HEK293 (cell line): ENCODE measurements around the gene B4GALT2.

ENCODE experiments used
- HOXA7 ChIP-seq: sonication (generic); formaldehyde crosslinking; IDR thresholded peaks from 2 replicates; pipeline ENCODE4 v1.8.1; 2022; ENCODE audit warnings: missing genetic modification reagents, borderline replicate concordance
- RBAK ChIP-seq: fragments of 450-650 bp; formaldehyde crosslinking; IDR thresholded peaks from 2 replicates; pipeline ENCODE4 v1.5.1; 2016; ENCODE audit warnings: missing biosample characterization, missing genetic modification characterization
- ZFP41 ChIP-seq: fragments of 450-650 bp; formaldehyde crosslinking; IDR thresholded peaks from 2 replicates; pipeline ENCODE4 v1.5.1; 2016; ENCODE audit warnings: missing biosample characterization, missing genetic modification characterization, borderline replicate concordance
- ZNF133 ChIP-seq: fragments of 450-650 bp; formaldehyde crosslinking; IDR thresholded peaks from 2 replicates; pipeline ENCODE4 v1.5.1; 2016; ENCODE audit warnings: missing biosample characterization, missing genetic modification characterization
- ZNF146 ChIP-seq: fragments of 450-650 bp; formaldehyde crosslinking; IDR thresholded peaks from 2 replicates; pipeline ENCODE4 v1.5.1; 2016; ENCODE audit warnings: missing biosample characterization, missing genetic modification characterization
- ZNF23 ChIP-seq: fragments of 450-650 bp; formaldehyde crosslinking; IDR thresholded peaks from 2 replicates; pipeline ENCODE4 v1.5.1; 2016; ENCODE audit warnings: missing biosample characterization, missing genetic modification characterization, borderline replicate concordance
- ZNF266 ChIP-seq: fragments of 450-650 bp; formaldehyde crosslinking; IDR thresholded peaks from 2 replicates; pipeline ENCODE4 v1.5.1; 2016; ENCODE audit warnings: missing biosample characterization, missing genetic modification characterization, low read depth
- ZNF341 ChIP-seq: fragments of 450-650 bp; formaldehyde crosslinking; IDR thresholded peaks from 2 replicates; pipeline ENCODE4; 2016; ENCODE audit warnings: low read depth, missing biosample characterization, missing genetic modification characterization
- ZNF404 ChIP-seq: fragments of 450-650 bp; formaldehyde crosslinking; IDR thresholded peaks from 2 replicates; pipeline ENCODE4 v1.5.1; 2017; ENCODE audit warnings: missing biosample characterization, missing genetic modification characterization
- ZNF423 ChIP-seq: fragments of 450-650 bp; formaldehyde crosslinking; IDR thresholded peaks from 2 replicates; pipeline ENCODE4 v1.5.1; 2016; ENCODE audit warnings: missing biosample characterization, missing genetic modification characterization
- TF ChIP-seq, protein P1 (sequence below): fragments of 450-650 bp; formaldehyde crosslinking; IDR thresholded peaks from 2 replicates; pipeline ENCODE4 v1.5.1; 2016; ENCODE audit warnings: missing biosample characterization, missing genetic modification characterization
- TF ChIP-seq, protein P2 (sequence below): fragments of 450-650 bp; formaldehyde crosslinking; IDR thresholded peaks from 2 replicates; pipeline ENCODE4 v1.5.1; 2016; ENCODE audit warnings: missing biosample characterization, missing genetic modification characterization, borderline replicate concordance
- TF ChIP-seq, protein P3 (sequence below): fragments of 450-650 bp; formaldehyde crosslinking; IDR thresholded peaks from 2 replicates; pipeline ENCODE4 v1.5.1; 2016; ENCODE audit warnings: missing biosample characterization, missing genetic modification characterization
- TF ChIP-seq, protein P4 (sequence below): fragments of 450-650 bp; formaldehyde crosslinking; conservative IDR thresholded peaks from 2 replicates; pipeline ENCODE4 v1.5.1; 2016; ENCODE audit warnings: low read depth, missing biosample characterization, missing genetic modification characterization

DNA sequence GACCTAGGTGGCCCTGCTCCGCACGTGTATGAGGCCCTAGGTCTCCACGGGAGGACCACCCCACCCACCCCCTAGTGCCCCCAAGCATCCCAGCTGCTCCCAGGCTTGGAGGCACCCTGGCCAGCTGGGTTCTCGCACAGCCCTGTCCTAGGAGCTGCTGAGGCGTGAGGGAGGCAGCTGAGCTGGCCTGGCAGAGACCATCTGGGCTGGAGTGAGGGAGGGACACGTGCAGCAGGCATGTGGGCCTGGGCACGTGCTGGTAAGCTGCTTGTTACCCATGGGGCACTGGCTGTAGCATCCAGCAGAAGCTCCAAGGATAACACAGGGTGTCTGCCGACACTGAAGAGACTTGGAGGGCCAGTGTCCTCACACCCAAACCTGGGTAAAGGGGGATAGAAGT lies 42.1 kb downstream of the B4GALT2 start:
- TF ChIP-seq HOXA7 (CRISPR knock-in tag) (no peak), ZNF23 (tag by site-specific recombination) (no peak), RBAK (tag by site-specific recombination) (no peak), ZNF133 (tag by site-specific recombination) (no peak), ZNF266 (tag by site-specific recombination) (no peak), ZNF341 (tag by site-specific recombination) (no peak), ZNF146 (tag by site-specific recombination) (no peak), ZFP41 (no peak), ZNF404 (tag by site-specific recombination) (no peak), ZNF423 (tag by site-specific recombination) (no peak)
- TF ChIP-seq, protein P1, sequence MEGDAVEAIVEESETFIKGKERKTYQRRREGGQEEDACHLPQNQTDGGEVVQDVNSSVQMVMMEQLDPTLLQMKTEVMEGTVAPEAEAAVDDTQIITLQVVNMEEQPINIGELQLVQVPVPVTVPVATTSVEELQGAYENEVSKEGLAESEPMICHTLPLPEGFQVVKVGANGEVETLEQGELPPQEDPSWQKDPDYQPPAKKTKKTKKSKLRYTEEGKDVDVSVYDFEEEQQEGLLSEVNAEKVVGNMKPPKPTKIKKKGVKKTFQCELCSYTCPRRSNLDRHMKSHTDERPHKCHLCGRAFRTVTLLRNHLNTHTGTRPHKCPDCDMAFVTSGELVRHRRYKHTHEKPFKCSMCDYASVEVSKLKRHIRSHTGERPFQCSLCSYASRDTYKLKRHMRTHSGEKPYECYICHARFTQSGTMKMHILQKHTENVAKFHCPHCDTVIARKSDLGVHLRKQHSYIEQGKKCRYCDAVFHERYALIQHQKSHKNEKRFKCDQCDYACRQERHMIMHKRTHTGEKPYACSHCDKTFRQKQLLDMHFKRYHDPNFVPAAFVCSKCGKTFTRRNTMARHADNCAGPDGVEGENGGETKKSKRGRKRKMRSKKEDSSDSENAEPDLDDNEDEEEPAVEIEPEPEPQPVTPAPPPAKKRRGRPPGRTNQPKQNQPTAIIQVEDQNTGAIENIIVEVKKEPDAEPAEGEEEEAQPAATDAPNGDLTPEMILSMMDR (tag by site-specific recombination) = no peak
- TF ChIP-seq, protein P2, sequence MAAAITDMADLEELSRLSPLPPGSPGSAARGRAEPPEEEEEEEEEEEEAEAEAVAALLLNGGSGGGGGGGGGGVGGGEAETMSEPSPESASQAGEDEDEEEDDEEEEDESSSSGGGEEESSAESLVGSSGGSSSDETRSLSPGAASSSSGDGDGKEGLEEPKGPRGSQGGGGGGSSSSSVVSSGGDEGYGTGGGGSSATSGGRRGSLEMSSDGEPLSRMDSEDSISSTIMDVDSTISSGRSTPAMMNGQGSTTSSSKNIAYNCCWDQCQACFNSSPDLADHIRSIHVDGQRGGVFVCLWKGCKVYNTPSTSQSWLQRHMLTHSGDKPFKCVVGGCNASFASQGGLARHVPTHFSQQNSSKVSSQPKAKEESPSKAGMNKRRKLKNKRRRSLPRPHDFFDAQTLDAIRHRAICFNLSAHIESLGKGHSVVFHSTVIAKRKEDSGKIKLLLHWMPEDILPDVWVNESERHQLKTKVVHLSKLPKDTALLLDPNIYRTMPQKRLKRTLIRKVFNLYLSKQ (tag by site-specific recombination) = no peak
- TF ChIP-seq, protein P3, sequence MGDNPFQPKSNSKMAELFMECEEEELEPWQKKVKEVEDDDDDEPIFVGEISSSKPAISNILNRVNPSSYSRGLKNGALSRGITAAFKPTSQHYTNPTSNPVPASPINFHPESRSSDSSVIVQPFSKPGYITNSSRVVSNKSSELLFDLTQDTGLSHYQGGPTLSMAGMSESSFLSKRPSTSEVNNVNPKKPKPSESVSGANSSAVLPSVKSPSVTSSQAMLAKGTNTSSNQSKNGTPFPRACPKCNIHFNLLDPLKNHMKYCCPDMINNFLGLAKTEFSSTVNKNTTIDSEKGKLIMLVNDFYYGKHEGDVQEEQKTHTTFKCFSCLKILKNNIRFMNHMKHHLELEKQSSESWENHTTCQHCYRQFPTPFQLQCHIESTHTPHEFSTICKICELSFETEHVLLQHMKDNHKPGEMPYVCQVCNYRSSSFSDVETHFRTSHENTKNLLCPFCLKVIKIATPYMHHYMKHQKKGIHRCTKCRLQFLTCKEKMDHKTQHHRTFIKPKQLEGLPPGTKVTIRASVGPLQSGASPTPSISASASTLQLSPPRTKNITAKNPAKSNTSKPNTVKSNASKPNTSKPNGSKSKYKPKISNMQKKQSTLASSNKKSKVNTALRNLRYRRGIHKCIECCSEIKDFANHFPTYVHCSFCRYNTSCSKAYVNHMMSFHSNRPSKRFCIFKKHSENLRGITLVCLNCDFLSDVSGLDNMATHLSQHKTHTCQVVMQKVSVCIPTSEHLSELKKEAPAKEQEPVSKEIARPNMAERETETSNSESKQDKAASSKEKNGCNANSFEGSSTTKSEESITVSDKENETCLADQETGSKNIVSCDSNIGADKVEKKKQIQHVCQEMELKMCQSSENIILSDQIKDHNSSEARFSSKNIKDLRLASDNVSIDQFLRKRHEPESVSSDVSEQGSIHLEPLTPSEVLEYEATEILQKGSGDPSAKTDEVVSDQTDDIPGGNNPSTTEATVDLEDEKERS (tag by site-specific recombination) = no peak
- TF ChIP-seq, protein P4, sequence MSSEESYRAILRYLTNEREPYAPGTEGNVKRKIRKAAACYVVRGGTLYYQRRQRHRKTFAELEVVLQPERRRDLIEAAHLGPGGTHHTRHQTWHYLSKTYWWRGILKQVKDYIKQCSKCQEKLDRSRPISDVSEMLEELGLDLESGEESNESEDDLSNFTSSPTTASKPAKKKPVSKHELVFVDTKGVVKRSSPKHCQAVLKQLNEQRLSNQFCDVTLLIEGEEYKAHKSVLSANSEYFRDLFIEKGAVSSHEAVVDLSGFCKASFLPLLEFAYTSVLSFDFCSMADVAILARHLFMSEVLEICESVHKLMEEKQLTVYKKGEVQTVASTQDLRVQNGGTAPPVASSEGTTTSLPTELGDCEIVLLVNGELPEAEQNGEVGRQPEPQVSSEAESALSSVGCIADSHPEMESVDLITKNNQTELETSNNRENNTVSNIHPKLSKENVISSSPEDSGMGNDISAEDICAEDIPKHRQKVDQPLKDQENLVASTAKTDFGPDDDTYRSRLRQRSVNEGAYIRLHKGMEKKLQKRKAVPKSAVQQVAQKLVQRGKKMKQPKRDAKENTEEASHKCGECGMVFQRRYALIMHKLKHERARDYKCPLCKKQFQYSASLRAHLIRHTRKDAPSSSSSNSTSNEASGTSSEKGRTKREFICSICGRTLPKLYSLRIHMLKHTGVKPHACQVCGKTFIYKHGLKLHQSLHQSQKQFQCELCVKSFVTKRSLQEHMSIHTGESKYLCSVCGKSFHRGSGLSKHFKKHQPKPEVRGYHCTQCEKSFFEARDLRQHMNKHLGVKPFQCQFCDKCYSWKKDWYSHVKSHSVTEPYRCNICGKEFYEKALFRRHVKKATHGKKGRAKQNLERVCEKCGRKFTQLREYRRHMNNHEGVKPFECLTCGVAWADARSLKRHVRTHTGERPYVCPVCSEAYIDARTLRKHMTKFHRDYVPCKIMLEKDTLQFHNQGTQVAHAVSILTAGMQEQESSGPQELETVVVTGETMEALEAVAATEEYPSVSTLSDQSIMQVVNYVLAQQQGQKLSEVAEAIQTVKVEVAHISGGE = no peak
